ENCODE measurements around the gene UBALD2.
"Not testable (repeated sequence)": the region's sequence is repeated elsewhere in the genome, so short reads cannot be mapped to it uniquely, and the experiment has no call there.

The UBALD2 gene

GRCh38 chr17:76265624-76266243, 586 bp downstream of the UBALD2 start:
- no peak for ATAC-seq
- peak; percentile 67 for DNase-seq

DNA sequence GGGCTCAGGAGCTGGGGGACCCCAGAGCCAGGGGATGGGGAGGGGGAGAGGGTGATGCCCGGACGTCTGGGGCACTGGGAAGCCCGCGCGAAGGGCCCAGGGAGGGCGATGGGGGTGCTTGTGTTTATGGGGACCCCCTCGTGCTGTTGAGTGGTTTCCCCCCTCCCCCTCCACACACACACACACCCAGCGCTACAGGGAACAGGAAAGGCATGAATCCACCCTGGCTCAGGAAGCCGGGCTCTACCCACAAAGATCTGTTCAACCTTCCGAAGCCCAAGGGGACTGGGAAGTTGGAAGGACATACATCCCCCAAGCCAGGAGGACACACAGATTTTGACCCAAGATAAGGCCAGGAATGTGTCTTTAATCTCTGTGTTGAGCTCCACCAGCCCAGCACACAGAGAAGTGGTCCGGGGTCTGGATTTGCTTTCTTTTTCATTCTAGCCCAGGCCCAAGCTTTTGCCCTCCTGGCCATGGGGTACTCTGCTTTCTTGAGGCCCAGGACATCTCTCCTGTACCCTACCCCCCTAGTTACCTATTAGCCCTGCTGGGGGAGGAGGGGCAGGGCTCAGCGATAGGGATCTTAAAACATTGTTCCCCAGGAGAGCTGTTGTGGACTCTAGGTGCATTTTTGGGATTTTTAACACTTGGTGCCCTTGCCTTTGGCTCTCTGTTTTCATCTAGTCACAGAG, 1.2 kb downstream of the UBALD2 start:
- DNase-seq (peak; percentile 38), ATAC-seq (no peak)

DNA sequence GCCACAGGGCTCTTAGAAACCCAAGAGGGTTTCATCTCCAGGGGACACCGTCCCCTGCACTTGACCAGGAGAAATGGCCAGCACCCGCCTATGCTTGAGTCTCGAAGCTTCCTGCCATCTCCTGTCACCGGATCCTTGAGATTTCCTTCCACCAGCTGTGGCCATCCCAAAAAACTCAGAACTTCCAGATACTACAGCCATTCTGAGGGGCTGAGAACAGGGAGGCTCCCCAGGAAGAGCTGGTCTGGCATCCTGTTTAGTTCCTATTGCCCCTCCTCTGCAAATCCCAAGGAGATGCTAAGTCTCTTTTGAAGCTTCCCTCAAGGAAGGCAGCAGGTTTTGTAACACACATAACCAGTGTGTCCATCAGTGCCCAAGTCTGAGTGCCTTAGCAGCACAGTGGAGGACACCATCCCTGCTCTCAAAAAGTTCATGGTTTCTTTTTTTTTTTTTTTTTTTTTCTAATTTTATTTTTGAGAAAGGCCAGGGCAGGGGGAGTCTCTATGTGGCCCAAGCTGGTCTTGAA, 2.0 kb downstream of the UBALD2 start:
- DNase-seq (peak; percentile 17), ATAC-seq (no peak)

DNA sequence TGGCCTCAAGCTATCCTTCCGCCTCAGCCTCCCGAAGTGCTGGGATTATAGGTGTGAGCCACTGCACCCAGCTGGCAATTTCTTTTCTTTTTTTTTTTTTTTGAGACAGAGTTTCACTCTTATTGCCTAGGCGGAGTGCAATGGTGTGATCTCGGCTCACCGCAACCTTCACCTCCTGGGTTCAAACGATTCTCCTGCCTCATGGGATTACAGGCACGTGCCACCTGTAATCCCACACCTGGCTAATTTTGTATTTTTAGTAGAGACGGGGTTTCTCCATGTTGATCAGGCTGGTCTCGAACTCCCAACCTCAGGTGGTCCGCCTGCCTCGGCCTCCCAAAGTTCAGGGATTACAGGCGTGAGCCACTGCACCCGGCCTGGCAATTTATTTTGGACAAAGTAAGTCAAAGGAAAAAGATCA, 2.4 kb downstream of the UBALD2 start:
- peak; percentile 38 for DNase-seq
- not testable (repeated sequence) for ATAC-seq

- peak; percentile 86 for DNase-seq
- ATAC-seq = peak; percentile 2
Measured at GRCh38 chr17:76268015-76268749, 3.0 kb downstream of the UBALD2 start.

DNA sequence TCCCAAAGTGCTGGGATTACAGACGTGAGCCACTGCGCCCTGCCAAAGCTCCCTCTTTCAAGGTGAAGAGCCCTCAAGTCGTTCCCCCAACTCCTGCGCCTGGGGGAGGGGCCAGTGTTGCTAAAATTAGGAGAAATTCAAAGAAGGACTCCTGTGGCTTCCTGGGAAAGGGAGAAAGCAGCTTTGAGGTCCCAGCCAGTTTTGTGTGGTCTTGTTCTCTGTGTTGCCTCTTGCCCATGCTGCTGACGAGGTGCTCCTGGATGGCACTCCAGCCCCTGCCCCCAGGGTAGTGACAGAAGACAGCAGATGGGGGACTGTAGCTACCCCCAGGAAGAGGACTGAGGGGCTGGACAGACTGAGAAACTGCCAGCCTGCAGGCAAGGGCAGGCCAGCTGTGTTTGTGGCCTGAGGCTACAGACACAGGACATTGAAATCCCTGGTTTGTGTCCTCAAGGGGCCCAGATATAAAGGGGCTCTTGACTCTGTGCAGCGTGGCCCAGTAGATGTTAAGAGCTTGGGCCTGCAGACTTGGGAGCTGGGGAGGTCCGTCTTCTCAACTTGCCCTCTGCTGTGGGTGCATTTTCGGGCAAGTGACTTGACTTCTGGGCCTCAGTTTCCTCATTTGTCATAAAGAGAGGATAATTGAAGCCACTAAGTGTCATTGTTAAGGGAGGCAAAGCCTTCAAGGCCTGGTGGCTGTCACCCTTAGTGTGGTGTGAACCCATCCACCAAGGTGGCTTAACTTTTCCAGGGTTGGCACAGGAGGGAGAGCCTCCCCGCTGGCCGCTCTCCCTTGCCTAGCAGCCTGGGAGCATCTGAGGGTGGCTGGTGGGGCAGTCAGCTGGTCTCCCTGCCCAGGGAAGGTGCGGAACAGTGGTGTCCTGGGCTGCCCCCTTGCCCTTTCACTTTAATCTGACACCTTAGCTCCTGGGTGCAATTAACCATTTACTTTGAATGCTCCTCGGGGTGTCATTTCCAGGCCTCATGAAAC, 4.1 kb downstream of the UBALD2 start:
- ATAC-seq (no peak), DNase-seq (peak; percentile 43)

DNA sequence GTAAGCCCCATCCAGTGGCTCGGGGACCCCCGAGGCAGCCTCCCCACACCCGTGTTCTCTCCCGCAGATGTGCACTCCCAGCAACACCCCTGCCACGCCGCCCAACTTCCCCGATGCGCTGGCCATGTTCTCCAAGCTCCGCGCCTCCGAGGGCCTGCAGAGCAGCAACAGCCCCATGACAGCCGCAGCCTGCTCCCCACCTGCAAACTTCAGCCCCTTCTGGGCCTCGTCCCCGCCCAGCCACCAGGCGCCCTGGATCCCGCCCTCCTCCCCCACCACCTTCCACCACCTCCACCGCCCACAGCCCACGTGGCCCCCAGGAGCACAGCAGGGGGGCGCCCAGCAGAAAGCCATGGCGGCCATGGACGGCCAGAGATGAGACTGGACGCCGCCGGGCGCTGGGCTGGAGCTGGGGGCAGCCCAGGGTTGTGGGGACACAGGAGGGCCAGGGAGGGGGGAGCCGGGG, 5.0 kb downstream of the UBALD2 start:
- ATAC-seq (no peak), DNase-seq (peak; percentile 78)

DNA sequence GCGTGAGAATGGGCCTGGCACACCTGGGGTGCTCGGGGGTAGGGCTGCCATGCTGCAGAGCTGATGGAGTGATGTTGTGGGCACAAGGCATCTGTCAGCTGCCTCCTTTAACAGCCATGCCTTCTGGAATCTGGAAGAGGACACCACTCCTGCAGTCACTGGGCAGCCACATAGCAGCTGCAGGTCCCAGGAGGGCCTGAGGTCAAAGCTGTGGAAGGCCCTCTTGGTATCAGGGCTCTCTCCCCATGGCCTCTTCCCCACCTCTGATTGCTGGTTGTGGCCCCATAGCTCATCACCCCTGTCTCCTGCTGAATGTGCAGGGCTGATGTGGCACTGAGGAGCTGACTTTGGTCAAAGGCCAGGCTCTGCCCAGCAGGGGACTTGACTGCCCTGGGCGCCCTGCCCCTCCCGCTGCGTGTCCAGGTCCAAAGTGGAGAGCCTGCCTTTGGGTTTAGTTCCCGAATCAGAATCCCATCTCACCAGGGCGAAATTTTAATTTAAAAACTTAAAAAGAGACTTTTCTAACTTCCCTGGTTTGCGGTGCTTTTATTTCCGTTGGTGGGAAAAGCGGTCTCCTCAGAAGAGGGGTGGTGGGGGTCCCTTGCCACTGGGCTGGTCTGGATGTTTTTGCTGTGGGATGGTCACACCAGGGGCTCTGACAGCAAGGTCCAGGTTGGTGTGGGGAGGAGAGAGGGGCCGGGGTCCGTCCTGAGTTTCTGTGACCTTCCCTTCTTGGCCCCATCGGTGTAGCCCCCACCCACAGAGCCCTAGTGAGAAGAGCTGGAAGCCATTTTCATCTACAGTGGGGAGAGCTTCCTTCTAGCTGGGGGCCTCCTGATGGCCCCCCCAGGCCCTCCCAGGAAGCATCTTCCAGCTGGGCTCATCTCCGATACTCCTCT, 5.9 kb downstream of the UBALD2 start:
- ATAC-seq (no peak), DNase-seq (peak; percentile 51)

DNA sequence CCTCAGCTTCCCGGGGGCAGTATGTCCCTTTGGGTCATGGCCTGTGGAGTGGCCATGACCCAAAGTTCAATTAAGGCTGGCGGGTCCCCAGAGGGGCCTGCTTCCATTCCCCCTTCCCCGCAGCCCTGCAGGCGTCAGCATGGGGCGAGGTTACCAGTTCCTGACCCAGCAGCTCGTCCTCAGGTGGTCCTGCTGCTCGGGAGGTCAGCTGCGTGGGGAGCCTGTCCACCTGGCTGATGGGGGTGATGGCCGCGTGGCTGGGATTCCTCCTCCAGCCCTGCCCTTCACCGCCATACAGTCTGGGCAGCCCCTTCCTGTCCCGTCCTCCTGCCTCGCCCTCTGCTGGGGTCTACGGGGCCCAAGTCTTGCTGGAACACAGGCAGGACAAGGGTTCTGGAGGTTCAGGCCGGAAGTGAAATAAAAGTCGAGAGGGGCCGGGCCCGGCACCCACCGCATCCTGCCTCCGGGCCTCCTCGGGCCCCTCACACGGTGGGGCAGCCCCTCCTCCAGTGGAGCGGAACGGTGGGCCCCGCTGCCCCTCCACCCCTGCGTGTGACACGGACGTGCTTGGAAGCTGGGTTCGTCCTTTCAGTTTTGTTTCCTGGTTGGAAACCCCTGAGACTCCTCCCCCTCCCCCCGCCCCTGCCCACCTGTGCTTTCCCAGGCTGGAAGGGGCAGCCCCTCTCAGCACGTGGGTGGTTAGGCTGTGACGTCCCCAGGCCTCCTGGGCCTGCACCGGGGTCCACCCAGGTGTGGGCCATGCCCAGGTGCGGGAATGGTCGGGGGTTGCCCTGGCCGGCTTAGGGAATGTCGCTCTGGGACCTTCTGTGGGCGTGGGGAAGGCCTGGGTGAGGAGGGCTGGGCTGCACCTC, 6.8 kb downstream of the UBALD2 start:
- DNase-seq (peak; percentile 95), ATAC-seq (peak; percentile 67)

DNA sequence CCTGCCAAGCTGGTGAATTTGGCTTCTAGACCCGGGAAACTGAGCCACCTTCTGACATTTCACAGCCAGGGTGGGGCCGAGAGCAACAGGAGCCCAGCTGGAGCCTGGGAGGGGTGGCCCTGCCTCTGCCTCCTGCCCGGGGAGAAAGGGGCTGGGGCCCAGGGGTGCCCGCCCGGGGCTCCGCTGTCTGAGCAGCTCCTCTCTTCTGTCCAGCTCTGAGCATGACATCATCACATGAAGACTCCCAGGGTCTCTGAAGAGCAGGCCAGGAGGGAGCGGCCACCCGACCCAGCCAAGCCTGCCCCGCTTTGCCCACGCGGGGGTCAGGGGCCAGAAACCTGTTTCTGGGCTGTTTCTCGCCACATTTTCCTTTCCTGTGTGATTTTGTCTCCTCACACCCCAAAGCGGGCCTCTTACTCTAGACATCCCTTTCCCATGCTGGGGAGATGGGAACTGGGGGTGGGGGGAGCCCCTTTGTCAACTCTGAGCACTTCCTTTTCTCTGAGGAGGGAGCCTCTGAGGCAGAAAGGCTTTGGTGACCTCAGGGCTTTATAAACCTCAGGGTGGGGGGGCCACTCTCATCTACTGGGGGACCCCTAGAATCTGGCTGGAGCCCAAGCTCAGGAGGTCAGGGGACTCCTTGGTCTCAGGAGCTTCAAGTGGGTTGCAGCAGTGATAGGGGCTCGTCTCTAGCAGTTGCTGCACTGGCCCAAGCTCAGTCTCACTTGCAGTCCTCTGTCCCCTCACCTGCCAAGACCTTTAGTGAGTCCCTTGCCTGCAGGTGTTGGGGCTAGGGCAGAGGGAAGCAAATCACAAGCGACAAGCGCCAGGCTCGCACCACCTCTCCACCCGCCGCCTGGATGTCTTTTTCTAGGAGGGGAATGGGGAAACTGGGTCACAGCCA, 7.6 kb downstream of the UBALD2 start:
- DNase-seq (peak; percentile 82), ATAC-seq (peak; percentile 45)

DNA sequence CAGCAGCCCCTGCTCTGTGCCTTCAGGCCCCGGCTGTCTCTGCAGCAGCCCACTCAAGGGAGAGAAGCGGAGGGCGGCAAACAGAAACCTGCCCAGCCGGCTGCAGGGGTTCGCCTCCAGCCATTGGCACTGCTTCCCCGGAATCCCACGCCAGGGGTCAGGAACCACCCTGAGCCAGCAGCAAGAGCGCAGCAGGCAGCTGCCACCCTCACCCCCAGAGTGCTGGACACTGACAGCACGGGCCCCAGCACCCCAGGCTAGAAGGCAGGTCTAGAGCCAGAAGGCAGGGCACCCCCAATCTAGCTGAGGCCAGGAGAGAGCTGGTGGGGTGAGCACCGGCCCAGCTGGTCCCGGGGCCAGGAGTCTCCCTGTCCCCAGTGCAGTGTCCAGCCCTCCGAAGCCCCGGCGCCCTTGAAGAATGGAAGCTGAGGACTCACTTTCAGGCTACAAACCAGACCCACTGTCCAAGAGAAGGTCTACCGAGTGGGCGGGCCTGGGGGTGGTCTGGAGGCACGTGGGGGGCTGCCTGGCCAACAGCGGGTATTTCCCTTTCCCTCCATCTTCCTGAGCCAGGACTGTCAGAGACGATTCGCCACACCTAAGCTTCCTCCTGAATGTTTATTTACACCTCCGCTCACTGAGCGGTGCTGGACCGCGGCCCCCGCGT, 8.4 kb downstream of the UBALD2 start:
- ATAC-seq = no peak
- DNase-seq = peak; percentile 25

DNA sequence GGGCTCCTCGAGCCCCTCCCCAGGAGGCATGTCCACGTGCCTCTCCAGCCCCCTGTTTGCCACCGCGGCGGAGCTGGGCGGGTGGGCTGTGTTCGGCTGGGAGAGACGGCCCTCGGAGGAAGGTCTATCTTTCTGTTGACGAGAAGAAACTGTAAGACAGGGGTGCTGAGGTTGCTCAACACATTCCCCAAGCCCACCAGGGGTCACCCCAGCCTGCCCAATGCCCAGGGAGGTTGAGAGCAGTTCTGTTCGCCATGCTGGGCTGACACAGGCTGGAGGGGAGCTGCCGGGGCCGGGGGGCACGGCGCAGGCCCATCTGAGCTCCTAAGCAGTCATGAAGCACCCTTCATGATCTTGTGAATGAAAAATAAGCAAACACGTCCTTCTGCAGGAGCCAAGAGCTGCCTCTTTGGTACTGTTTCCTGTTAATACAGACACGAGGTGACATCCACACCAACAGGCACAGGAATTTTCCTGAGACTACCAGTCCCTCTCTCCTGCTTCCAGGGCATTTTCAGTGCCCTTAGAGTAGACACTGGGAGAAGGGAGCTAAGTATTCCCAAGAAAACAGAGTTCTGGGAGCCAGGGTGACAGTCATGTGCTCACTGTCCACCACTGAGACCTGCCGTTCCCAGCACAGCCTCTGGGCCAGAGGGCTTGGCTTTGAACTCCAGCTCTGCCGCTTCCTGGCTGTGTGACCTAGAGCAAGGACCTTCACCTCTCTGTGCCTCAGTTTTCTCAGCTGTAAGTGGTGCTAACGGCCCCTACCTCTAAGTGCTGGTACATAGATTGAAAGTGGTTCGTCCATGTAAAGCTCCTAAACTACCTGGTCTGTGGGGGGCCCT, 9.2 kb downstream of the UBALD2 start:
- DNase-seq = peak; percentile 17
- no peak for ATAC-seq

DNA sequence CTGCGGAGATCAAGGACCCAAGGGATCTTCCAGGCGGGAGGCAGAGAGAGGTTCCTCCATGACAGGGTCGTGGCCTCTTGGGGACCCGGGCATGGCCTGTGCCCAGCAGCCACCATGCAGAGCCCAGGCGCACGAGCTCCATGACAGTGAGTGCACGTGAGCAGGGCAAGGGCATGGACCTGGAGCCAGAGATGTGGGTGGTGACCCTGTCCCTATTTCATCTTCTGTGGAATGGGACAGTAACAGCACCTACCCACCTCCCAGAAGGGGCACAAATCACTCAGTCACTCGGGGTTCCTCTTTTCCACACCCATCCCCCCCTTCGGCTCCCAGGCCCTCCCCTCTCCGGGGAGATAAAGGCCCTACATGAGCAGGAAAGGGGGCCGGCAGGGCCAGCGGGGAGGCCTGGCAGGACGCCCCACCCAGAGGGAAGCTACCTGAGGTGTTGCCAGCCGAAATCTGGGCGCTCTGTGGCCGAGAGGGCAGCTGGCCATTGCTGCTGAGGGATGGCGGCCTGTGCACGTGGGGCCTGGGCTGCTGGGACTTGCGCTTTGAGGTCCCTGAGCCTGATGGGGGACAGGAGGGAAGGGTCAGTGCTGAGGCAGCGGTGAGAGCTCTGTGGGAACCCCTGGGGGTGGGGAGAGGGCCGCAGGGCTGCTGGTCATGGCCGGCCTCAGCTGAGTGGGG, 10.4 kb downstream of the UBALD2 start:
- DNase-seq = no peak
- no peak for ATAC-seq

GRCh38 chr17:76276069-76276431, 10.9 kb downstream of the UBALD2 start:
- DNase-seq (peak; percentile 39), ATAC-seq (no peak)

- DNase-seq (no peak), ATAC-seq (no peak)
Measured at GRCh38 chr17:76276461-76277299, 11.5 kb downstream of the UBALD2 start.
